H1 (cell line): Measurements from ENCODE around the gene HCAR2. TPM values are rescaled to one million over a fixed set of nuclear protein-coding genes. Genes with fewer than 3 reads are reported as not detected.
"Not testable (repeated sequence)": the region's sequence is repeated elsewhere in the genome, so short reads cannot be mapped to it uniquely, and the experiment has no call there.

Source experiments
- CTCF ChIA-PET: fragments of 300-600 bp; sonication (Branson Sonifier 250); formaldehyde crosslinking; loops from one replicate; lab custom pipeline; 2021; ENCODE audit not compliant: partially characterized antibody; lab: Charles Lee
- POLR2A ChIA-PET: fragments of 300-600 bp; sonication (Branson Sonifier 250); formaldehyde crosslinking; loops from one replicate; lab custom pipeline; 2021; ENCODE audit warnings: inconsistent platforms; ENCODE audit not compliant: partially characterized antibody; lab: Charles Lee
- DNase-seq, 2 experiments: peaks; one replicate each; pipeline versions ENCODE4 v3.0.0 to v3.0.0-alpha.2; 2010 to 2022; ENCODE audit warnings: low spot score in 2 of 2, low read depth in 1 of 2, mixed read lengths in 1 of 2
- FAIRE-seq: peaks from 2 replicates; lab custom pipeline; 2011; peaks lifted over from hg19 to GRCh38; lab: Jason Lieb, UNC
- H2AFZ ChIP-seq: 2 replicates; pipeline ENCODE4 v1.8.1; 2012; ENCODE audit warnings: low read length, inconsistent platforms
- H2AK5ac ChIP-seq: 2 replicates; pipeline ENCODE4 v1.6.1; 2013; ENCODE audit warnings: low read depth, low read length
- H2BK120ac ChIP-seq: replicated peaks from 2 replicates; pipeline ENCODE3; 2013; ENCODE audit warnings: low read depth, low read length, inconsistent platforms
- H2BK12ac ChIP-seq: 2 replicates; pipeline ENCODE4 v1.6.1; 2013; ENCODE audit warnings: low read depth, low read length
- H2BK15ac ChIP-seq: 2 replicates; pipeline ENCODE4 v1.6.1; 2013; ENCODE audit warnings: low read length
- H2BK20ac ChIP-seq: 2 replicates; pipeline ENCODE4 v1.6.1; 2013; ENCODE audit warnings: low read length
- H2BK5ac ChIP-seq: 2 replicates; pipeline ENCODE4 v1.6.1; 2013; ENCODE audit warnings: low read depth, low read length
- H3K14ac ChIP-seq: 2 replicates; pipeline ENCODE4 v1.6.1; 2013; ENCODE audit warnings: inconsistent platforms; ENCODE audit not compliant: insufficient read length
- H3K18ac ChIP-seq: 2 replicates; pipeline ENCODE4 v1.6.1; 2013; ENCODE audit warnings: low read length; ENCODE audit errors: extremely low read depth
- H3K23ac ChIP-seq: 2 replicates; pipeline ENCODE4 v1.6.1; 2013; ENCODE audit warnings: inconsistent platforms; ENCODE audit not compliant: insufficient read length
- H3K23me2 ChIP-seq: 2 replicates; pipeline ENCODE4 v1.6.1; 2013; ENCODE audit warnings: low read depth, low read length
- H3K27ac ChIP-seq: 2 replicates; pipeline ENCODE4 v1.6.1; 2011; ENCODE audit warnings: low read depth, low read length, inconsistent platforms
- H3K27me3 ChIP-seq, 4 experiments: replicated peaks in 1 of 4; 1 replicate in 1 of 4; 2 replicates in 3 of 4; pipeline versions ENCODE4 v1.6.1 to v1.8.1; 2011 to 2013; ENCODE audit warnings: low read length in 3 of 4, mild to moderate bottlenecking in 3 of 4, inconsistent platforms in 2 of 4, mixed read lengths in 2 of 4, moderate library complexity in 1 of 4; ENCODE audit not compliant: control insufficient read depth in 3 of 4, insufficient read depth in 3 of 4; ENCODE audit errors: extremely low read depth in 1 of 4
- H3K36me3 ChIP-seq, 4 experiments: 2 replicates each; pipeline versions ENCODE4 v1.6.1 to v1.8.1; 2011 to 2013; ENCODE audit warnings: mild to moderate bottlenecking in 4 of 4, low read length in 3 of 4, moderate library complexity in 2 of 4, control low read depth in 1 of 4, inconsistent platforms in 1 of 4; ENCODE audit not compliant: insufficient read depth in 4 of 4, control insufficient read depth in 2 of 4
- H3K4ac ChIP-seq: replicated peaks from 2 replicates; pipeline ENCODE3; 2013; ENCODE audit warnings: low read length, low read depth, mixed read lengths, inconsistent platforms; ENCODE audit not compliant: insufficient read length
- H3K4me1 ChIP-seq, 4 experiments: replicated peaks in 1 of 4; 1 replicate in 1 of 4; 2 replicates in 3 of 4; pipeline versions ENCODE4 v1.6.1 to v1.8.1; 2011 to 2013; ENCODE audit warnings: low read length in 3 of 4, inconsistent platforms in 2 of 4, mixed read lengths in 1 of 4; ENCODE audit not compliant: insufficient read depth in 4 of 4, control insufficient read depth in 3 of 4
- H3K4me2 ChIP-seq, 2 experiments: 2 replicates each; pipeline versions ENCODE4 v1.6.1 to v1.8.1; 2011 to 2013; ENCODE audit warnings: low read depth in 2 of 2, low read length in 2 of 2, control low read depth in 1 of 2, inconsistent platforms in 1 of 2, mild to moderate bottlenecking in 1 of 2; ENCODE audit not compliant: insufficient read depth in 1 of 2
- H3K4me3 ChIP-seq, 4 experiments: fragments of 200-600, 300-600 bp in 1 of 4; sonication (generic), shearing (Covaris generic), sonication (Bioruptor Twin) in 1 of 4; 2 replicates each; pipeline versions ENCODE4 v1.5.1 to v1.8.1; 2011 to 2016; ENCODE audit warnings: low read length in 4 of 4, low read depth in 3 of 4, control low read depth in 2 of 4, inconsistent platforms in 2 of 4, mild to moderate bottlenecking in 2 of 4, mixed read lengths in 1 of 4, moderate library complexity in 1 of 4; ENCODE audit not compliant: insufficient read depth in 2 of 4; ENCODE audit errors: extremely low read depth in 1 of 4
- H3K56ac ChIP-seq: replicated peaks from 2 replicates; pipeline ENCODE3; 2013; ENCODE audit warnings: low read depth, mild to moderate bottlenecking, mixed read lengths, low read length, inconsistent platforms; ENCODE audit not compliant: insufficient read length
- H3K79me1 ChIP-seq: 2 replicates; pipeline ENCODE4 v1.6.1; 2013; ENCODE audit warnings: low read depth, low read length, control low read depth
- H3K79me2 ChIP-seq, 2 experiments: 2 replicates each; pipeline versions ENCODE4 v1.6.1 to v1.8.1; 2012 to 2013; ENCODE audit warnings: low read length in 2 of 2, mild to moderate bottlenecking in 2 of 2, inconsistent platforms in 1 of 2; ENCODE audit not compliant: insufficient read depth in 2 of 2, control insufficient read depth in 1 of 2
- H3K9ac ChIP-seq, 4 experiments: replicated peaks in 1 of 4; 1 replicate in 1 of 4; 2 replicates in 3 of 4; pipeline versions ENCODE4 v1.6.1 to v1.8.1; 2011 to 2013; ENCODE audit warnings: low read depth in 3 of 4, low read length in 3 of 4, control low read depth in 2 of 4, mild to moderate bottlenecking in 2 of 4, moderate library complexity in 2 of 4, inconsistent platforms in 1 of 4; ENCODE audit errors: extremely low read depth in 1 of 4
- H3K9me3 ChIP-seq, 2 experiments: 2 replicates each; pipeline versions ENCODE4 v1.6.1 to v1.8.1; 2012 to 2013; ENCODE audit warnings: mild to moderate bottlenecking in 2 of 2, moderate library complexity in 2 of 2, control low read depth in 1 of 2, inconsistent platforms in 1 of 2, low read depth in 1 of 2, low read length in 1 of 2, mixed read lengths in 1 of 2; ENCODE audit not compliant: insufficient read depth in 2 of 2
- H4K20me1 ChIP-seq, 2 experiments: replicated peaks in 1 of 2; 2 replicates each; pipeline versions ENCODE3 to v1.8.1; 2011 to 2013; ENCODE audit warnings: inconsistent platforms in 2 of 2, low read length in 2 of 2, mild to moderate bottlenecking in 1 of 2; ENCODE audit not compliant: insufficient read depth in 2 of 2, control insufficient read depth in 1 of 2
- H4K5ac ChIP-seq: 2 replicates; pipeline ENCODE4 v1.6.1; 2013; ENCODE audit warnings: low read length, low read depth, mixed read lengths, inconsistent platforms; ENCODE audit not compliant: insufficient read length
- H4K8ac ChIP-seq: 2 replicates; pipeline ENCODE4 v1.8.0; 2013; ENCODE audit warnings: mild to moderate bottlenecking, moderate library complexity, low read length, inconsistent platforms; ENCODE audit not compliant: insufficient read depth; ENCODE audit errors: extremely low read depth
- H4K91ac ChIP-seq: replicated peaks from 2 replicates; pipeline ENCODE3; 2013; ENCODE audit warnings: low read length, mixed read lengths, inconsistent platforms; ENCODE audit not compliant: insufficient read length
- WGBS, 2 experiments: shearing (Covaris generic) in 1 of 2; methylation state at CpG; one replicate each; pipeline versions ENCODE4 v1.1.6 to v1.1.7; 2013 to 2015; ENCODE audit warnings: low lambda C conversion rate in 2 of 2, mixed read lengths in 2 of 2, inconsistent platforms in 1 of 2, low coverage in 1 of 2, missing lambda C conversion rate in 1 of 2; ENCODE audit not compliant: insufficient replicate concordance in 2 of 2, insufficient coverage in 1 of 2, insufficient read length in 1 of 2; ENCODE audit errors: extremely low coverage in 1 of 2, missing lambda C conversion rate in 1 of 2; 5-methylcytosine and 5-hydroxymethylcytosine counted together
- polyA plus RNA-seq, 7 experiments: library from polyadenylated mRNA; depleted of rRNA in 3 of 7; stranded (reverse) in 5 of 7; unstranded in 2 of 7; fragments of >200 nt in 5 of 7; fragments of 200-250 nt in 2 of 7; gene quantifications; 1 replicate in 5 of 7; 2 replicates in 1 of 7; 4 replicates in 1 of 7; pipeline versions ENCODE4 v1.2.1 to v1.2.3, GENCODE V29; 2011 to 2013; ENCODE audit warnings: missing spikeins in 2 of 7, mixed read lengths in 2 of 7
- total RNA-seq: library from RNA; stranded (reverse); fragmentation: NEBNext Ultra II Directional; extraction: Animal tissue kit (Norgen Biotek cat#: 25700); gene quantifications from 2 replicates; pipeline ENCODE4 v1.2.1, GENCODE V29; 2021

HCAR2 gene
- total and polyA plus RNA-seq, 2 of the 8 experiments (the other 6 are each of a cell fraction or from before 2014, with no cell fraction given) = not detected

DNA sequence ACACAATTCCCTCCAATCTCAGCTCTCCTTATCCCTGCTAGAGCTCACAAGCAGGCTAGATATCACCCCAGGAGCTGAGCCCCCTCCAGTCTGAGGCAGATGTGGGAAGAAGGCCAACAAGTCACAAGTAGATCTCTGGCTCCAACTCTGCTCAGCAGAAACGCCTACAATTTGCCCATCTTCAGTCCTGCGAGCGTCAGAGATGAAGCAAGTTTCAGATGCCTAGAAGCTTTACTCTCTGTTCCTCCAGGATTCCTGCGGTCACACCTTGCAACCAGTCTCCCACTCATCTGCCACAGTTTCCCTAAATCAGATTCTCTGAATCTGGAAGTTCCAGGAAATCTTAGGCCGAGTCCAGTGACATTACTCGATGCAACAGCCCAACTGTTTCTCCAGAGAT, 12.1 kb upstream of the HCAR2 start:
- H3K27me3 ChIP-seq, H3K9ac ChIP-seq, H3K9me3 ChIP-seq, H4K8ac ChIP-seq, H3K23ac ChIP-seq, H3K4me2 ChIP-seq, H2AFZ ChIP-seq, H3K4me3 ChIP-seq, FAIRE-seq, H3K4me1 ChIP-seq, H2BK120ac ChIP-seq, H4K20me1 ChIP-seq, H4K5ac ChIP-seq, H2BK15ac ChIP-seq, H2BK5ac ChIP-seq, H3K4ac ChIP-seq, POLR2A ChIA-PET, H4K91ac ChIP-seq, H3K14ac ChIP-seq, H2BK12ac ChIP-seq, H3K79me1 ChIP-seq, H3K56ac ChIP-seq, H3K23me2 ChIP-seq, H3K18ac ChIP-seq, H2BK20ac ChIP-seq, H3K27ac ChIP-seq, DNase-seq, H2AK5ac ChIP-seq, H3K36me3 ChIP-seq, H3K79me2 ChIP-seq: not testable (repeated sequence)
- WGBS, 2 experiments = 91% methylated on average over 6 of the region's 6 CpGs; no CpG with 5 or more reads in 1 of the 2 experiments
- CTCF ChIA-PET = interaction anchor here (1.1 kb wide), 1 partner anchor 20 kb away, joined by 3 read pairs; no protein-coding TSS in a partner anchor

DNA sequence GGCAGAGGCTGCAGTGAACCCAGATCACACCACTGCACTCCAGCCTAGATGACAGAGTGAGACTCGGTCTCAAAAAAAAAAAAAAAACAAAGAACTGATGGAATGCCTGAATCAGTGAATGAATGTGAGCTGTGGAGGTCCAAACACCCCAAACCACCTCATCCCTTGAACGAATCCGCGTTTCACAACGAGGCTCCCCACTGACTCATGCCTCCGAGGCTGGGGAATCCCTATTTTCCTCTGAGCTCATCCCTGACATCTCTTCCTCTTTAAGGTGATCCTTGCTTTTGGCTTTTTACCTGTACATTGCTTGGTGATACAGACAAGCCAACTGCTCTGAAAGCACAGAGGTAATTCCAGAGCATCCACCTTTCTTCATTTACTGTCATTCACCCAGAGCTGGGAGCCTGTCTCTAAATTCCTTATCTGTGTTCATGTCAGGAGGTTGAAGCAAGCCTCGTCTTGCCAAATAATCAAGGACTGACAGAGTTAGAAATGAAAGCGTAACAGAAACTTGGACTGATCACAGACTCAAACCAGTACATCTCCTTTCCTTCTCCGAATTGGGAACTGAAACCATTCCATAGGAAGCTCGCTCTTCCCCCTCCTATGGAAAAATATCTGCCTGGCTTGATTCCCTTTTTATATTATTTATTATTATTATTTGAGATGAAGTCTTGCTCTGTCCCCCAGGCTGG, 10.5 kb upstream of the HCAR2 start:
- H4K8ac ChIP-seq, H3K56ac ChIP-seq, H2BK12ac ChIP-seq, FAIRE-seq, H4K91ac ChIP-seq, H2BK120ac ChIP-seq, H3K9me3 ChIP-seq, H3K27ac ChIP-seq, H3K9ac ChIP-seq, H4K20me1 ChIP-seq, H3K4ac ChIP-seq, H4K5ac ChIP-seq, H3K27me3 ChIP-seq, H2BK20ac ChIP-seq, POLR2A ChIA-PET, H2AFZ ChIP-seq, H3K4me3 ChIP-seq, H3K18ac ChIP-seq, H2AK5ac ChIP-seq, H3K4me1 ChIP-seq, H3K79me1 ChIP-seq, H3K14ac ChIP-seq, H3K23me2 ChIP-seq, H2BK5ac ChIP-seq, H3K36me3 ChIP-seq, H2BK15ac ChIP-seq, DNase-seq, CTCF ChIA-PET, H3K79me2 ChIP-seq, H3K4me2 ChIP-seq, H3K23ac ChIP-seq: not testable (repeated sequence)
- WGBS, 2 experiments = 80% methylated on average over 3 of the region's 10 CpGs; no CpG with 5 or more reads in 1 of the 2 experiments
